Activated naive CD4-positive, alpha-beta T cell treated with anti-CD3 and anti-CD28 coated beads for 36 hours (primary cell): Measurements from ENCODE around the gene NOP9. TPM values are rescaled to one million over a fixed set of nuclear protein-coding genes. Genes with fewer than 3 reads are reported as not detected.
A peak's percentile ranks its signal among the peaks of the same experiment; 100 is the strongest.
"Not testable (repeated sequence)": the region's sequence is repeated elsewhere in the genome, so short reads cannot be mapped to it uniquely, and the experiment has no call there.

Experiments
- CTCF ChIA-PET: fragments of 350-600 bp; sonication (Branson Sonifier 250); formaldehyde crosslinking; loops from one replicate; lab custom pipeline; 2021; ENCODE audit warnings: antibody characterized with exemption; lab: Charles Lee
- DNase-seq: peaks from one replicate; pipeline ENCODE4 v3.0.0-alpha.2; 2020
- H3K27ac Mint-ChIP-seq: one replicate; pipeline ENCODE4 v1.8.0; 2021; ENCODE audit warnings: mild to moderate bottlenecking, mixed read lengths
- H3K27me3 Mint-ChIP-seq: one replicate; pipeline ENCODE4 v1.8.0; 2021; ENCODE audit warnings: low read depth, mixed read lengths
- H3K36me3 Mint-ChIP-seq: one replicate; pipeline ENCODE4 v1.8.0; 2021; ENCODE audit warnings: low read depth, mixed read lengths
- H3K4me1 Mint-ChIP-seq: one replicate; pipeline ENCODE4 v1.8.0; 2021; ENCODE audit warnings: low read depth, mixed read lengths
- H3K4me3 Mint-ChIP-seq: one replicate; pipeline ENCODE4 v1.8.0; 2021; ENCODE audit warnings: mild to moderate bottlenecking, moderate library complexity, mixed read lengths
- H3K9me3 Mint-ChIP-seq: one replicate; pipeline ENCODE4 v1.8.0; 2021; ENCODE audit warnings: mixed read lengths
- intact Hi-C: fragments of 100-400 bp; cut with micrococcal nuclease; formaldehyde crosslinking; loops from one replicate; pipeline ENCODE4 v1.15.1; 2023
- total RNA-seq, 2 experiments: library from RNA; stranded (reverse); gene quantifications; one replicate each; pipeline ENCODE4 v1.2.3, GENCODE V29; 2021

The NOP9 gene
- total RNA-seq, 2 experiments from 2014 or later: 24.8 to 26.4 TPM

GRCh38 chr14:24324024-24324423 is 24.4 kb downstream of the NOP9 start:
- intact Hi-C loops: no loop called here
- Mint-ChIP-seq H3K9me3 (no peaks in the 10 kb centered on the region), H3K36me3 (no peaks in the 10 kb centered on the region), H3K4me3 (no peak overlapping the region), H3K27ac (no peak overlapping the region), H3K4me1 (peaks cover 5% of the 10 kb centered on the region), H3K27me3 (peaks cover 3% of the 10 kb centered on the region)
- DNase-seq: no peak
- CTCF ChIA-PET: interaction anchor here (0.5 to 25.1 kb wide), 6 partner anchors 9 to 105 kb away, joined by 3 to 617 read pairs (median 8); partner anchors contain the start of genes CBLN3, CIDEB, KHNYN and LTB4R2

GRCh38 chr14:24325041-24325530 is 25.4 kb downstream of the NOP9 start:
- Mint-ChIP-seq H3K4me3 (no peak overlapping the region), H3K27me3 (peaks cover 3% of the 10 kb centered on the region), H3K4me1 (peaks cover 5% of the 10 kb centered on the region), H3K27ac (no peak overlapping the region), H3K36me3 (no peaks in the 10 kb centered on the region), H3K9me3 (no peaks in the 10 kb centered on the region)
- CTCF ChIA-PET: interaction anchor here (0.6 to 25.1 kb wide), 4 partner anchors 8 to 118 kb away, joined by 3 to 617 read pairs (median 6); partner anchors contain the start of genes CBLN3, CIDEB, KHNYN and SDR39U1
- DNase-seq: no peak
- intact Hi-C loops: no loop called here

GRCh38 chr14:24325963-24326362 is 26.3 kb downstream of the NOP9 start:
- Mint-ChIP-seq H3K27me3 (peaks cover 3% of the 10 kb centered on the region), H3K4me3 (no peak overlapping the region), H3K36me3 (no peaks in the 10 kb centered on the region), H3K27ac (no peak overlapping the region), H3K9me3 (no peaks in the 10 kb centered on the region), H3K4me1 (peaks cover 5% of the 10 kb centered on the region)
- intact Hi-C loops: no loop called here
- DNase-seq: no peak
- CTCF ChIA-PET: interaction anchor here (0.9 to 25.1 kb wide), 3 partner anchors 8 to 104 kb away, joined by 3 to 617 read pairs (median 111); partner anchors contain the start of genes CBLN3, CIDEB, KHNYN and LTB4R

GRCh38 chr14:24327303-24327702 is 27.7 kb downstream of the NOP9 start:
- CTCF ChIA-PET: interaction anchor here (1.0 to 25.1 kb wide), 5 partner anchors 9 to 102 kb away, joined by 3 to 617 read pairs (median 5); partner anchors contain the start of genes CBLN3, CIDEB, KHNYN and LTB4R
- H3K27ac Mint-ChIP-seq: no peak overlapping the region

GRCh38 chr14:24327914-24328313 is 28.3 kb downstream of the NOP9 start:
- Mint-ChIP-seq H3K27me3 (peaks cover 10% of the 10 kb centered on the region), H3K4me1 (peaks cover 15% of the 10 kb centered on the region)
- H3K9me3 Mint-ChIP-seq, H3K4me3 Mint-ChIP-seq, H3K27ac Mint-ChIP-seq, H3K36me3 Mint-ChIP-seq: not testable (repeated sequence)
- CTCF ChIA-PET: interaction anchor here (1.5 to 25.1 kb wide), 3 partner anchors 11 to 102 kb away, joined by 3 to 617 read pairs (median 111); partner anchors contain the start of genes CBLN3, CIDEB, KHNYN and LTB4R
- intact Hi-C loops: loop anchor here (1.0 kb wide), 2 partner anchors 103 to 108 kb away; no protein-coding TSS in a partner anchor
- peak; percentile 49 for DNase-seq

More at GRCh38 chr14:24327303-24327702, 27.7 kb downstream of the NOP9 start:
- no peaks in the 10 kb centered on the region for H3K9me3 Mint-ChIP-seq
- H3K4me1 Mint-ChIP-seq: peaks cover 11% of the 10 kb centered on the region
- intact Hi-C loops: loop anchor here (1.0 kb wide), 1 partner anchor 109 kb away; no protein-coding TSS in a partner anchor
- peaks cover 7% of the 10 kb centered on the region for H3K27me3 Mint-ChIP-seq
- no peaks in the 10 kb centered on the region for H3K36me3 Mint-ChIP-seq
- no peak overlapping the region for H3K4me3 Mint-ChIP-seq
- DNase-seq: no peak

GRCh38 chr14:24329073-24329663 is 29.5 kb downstream of the NOP9 start:
- Mint-ChIP-seq H3K4me3 (no peak overlapping the region), H3K27me3 (peaks cover 16% of the 10 kb centered on the region), H3K4me1 (peaks cover 21% of the 10 kb centered on the region), H3K9me3 (no peaks in the 10 kb centered on the region), H3K36me3 (no peaks in the 10 kb centered on the region), H3K27ac (no peak overlapping the region)
- no peak for DNase-seq
- intact Hi-C loops: no loop called here
- CTCF ChIA-PET: interaction anchor here (0.9 to 25.1 kb wide), 5 partner anchors 9 to 100 kb away, joined by 3 to 617 read pairs (median 6); partner anchors contain the start of genes CBLN3, CIDEB, KHNYN and LTB4R

- no peak overlapping the region for H3K27ac Mint-ChIP-seq
- H3K36me3 Mint-ChIP-seq: no peaks in the 10 kb centered on the region
- CTCF ChIA-PET: interaction anchor here (0.6 to 25.1 kb wide), 5 partner anchors 8 to 249 kb away, joined by 3 to 617 read pairs (median 6); partner anchors contain the start of genes CBLN3, CIDEB, KHNYN and LTB4R
- peaks cover 25% of the 10 kb centered on the region for H3K4me1 Mint-ChIP-seq
- H3K9me3 Mint-ChIP-seq: no peaks in the 10 kb centered on the region
- DNase-seq: no peak
- H3K4me3 Mint-ChIP-seq: no peak overlapping the region
- intact Hi-C loops: loop anchor here (10.0 kb wide), 1 partner anchor 825 kb away; no protein-coding TSS in a partner anchor
- H3K27me3 Mint-ChIP-seq: peaks cover 20% of the 10 kb centered on the region
These were observed 30.1 kb downstream of the NOP9 start for GRCh38 chr14:24329736-24330135.

- intact Hi-C loops: loop anchor here (10.0 kb wide), 1 partner anchor 824 kb away; no protein-coding TSS in a partner anchor
- DNase-seq: no peak
- peaks cover 5% of the 10 kb centered on the region for H3K36me3 Mint-ChIP-seq
- no peak overlapping the region for H3K27ac Mint-ChIP-seq
- peaks cover 30% of the 10 kb centered on the region for H3K4me1 Mint-ChIP-seq
- peaks cover 24% of the 10 kb centered on the region for H3K27me3 Mint-ChIP-seq
- no peaks in the 10 kb centered on the region for H3K9me3 Mint-ChIP-seq
- H3K4me3 Mint-ChIP-seq: no peak overlapping the region
- CTCF ChIA-PET: interaction anchor here (0.7 to 25.1 kb wide), 9 partner anchors 10 to 98 kb away, joined by 3 to 617 read pairs (median 7); partner anchors contain the start of genes CBLN3, CIDEB, KHNYN and LTB4R
These were observed 31.5 kb downstream of the NOP9 start for GRCh38 chr14:24330973-24331674.

- Mint-ChIP-seq H3K36me3 (peaks cover 7% of the 10 kb centered on the region), H3K27me3 (peaks cover 24% of the 10 kb centered on the region), H3K9me3 (no peaks in the 10 kb centered on the region), H3K27ac (no peak overlapping the region), H3K4me3 (peak overlapping the region; percentile 71), H3K4me1 (peaks cover 30% of the 10 kb centered on the region)
- CTCF ChIA-PET: interaction anchor here (0.7 to 25.1 kb wide), 19 partner anchors 9 to 227 kb away, joined by 3 to 617 read pairs (median 4); partner anchors contain the start of genes CBLN3, CIDEB, KHNYN and LTB4R
- intact Hi-C loops: loop anchor here (1.0 to 10.0 kb wide), 7 partner anchors 20 to 823 kb away; partner anchors contain the start of genes DHRS1, LTB4R, MDP1 and NOP9
- DNase-seq: no peak
These were observed 32.1 kb downstream of the NOP9 start for GRCh38 chr14:24331731-24332267.

GRCh38 chr14:24332268-24332993 is 32.8 kb downstream of the NOP9 start:
- Mint-ChIP-seq H3K4me3 (peak overlapping the region; percentile 71), H3K36me3 (peaks cover 7% of the 10 kb centered on the region), H3K9me3 (no peaks in the 10 kb centered on the region), H3K27ac (no peak overlapping the region), H3K4me1 (peaks cover 28% of the 10 kb centered on the region), H3K27me3 (peaks cover 24% of the 10 kb centered on the region)
- intact Hi-C loops: loop anchor here (1.0 to 10.0 kb wide), 7 partner anchors 21 to 822 kb away; partner anchors contain the start of genes DHRS1, LTB4R, MDP1 and NOP9
- CTCF ChIA-PET: interaction anchor here (0.6 to 25.1 kb wide), 31 partner anchors 8 to 226 kb away, joined by 3 to 617 read pairs (median 5); partner anchors contain the start of genes CBLN3, CIDEB, KHNYN and LTB4R
- DNase-seq: peak; percentile 91
